Activated CD4-positive, alpha-beta T cell treated with anti-CD3 and anti-CD28 coated beads, Interleukin-2, amount 10 ng/mL, durations not matched to agents 24 days and 14 days (primary cell): Measurements from ENCODE around the gene BMPR2. TPM values are rescaled to one million over a fixed set of nuclear protein-coding genes. Genes with fewer than 3 reads are reported as not detected.

ENCODE experiments used
- DNase-seq: peaks from one replicate; pipeline ENCODE4 v3.0.0; 2022
- H3K27ac Mint-ChIP-seq: one replicate; pipeline ENCODE4 v1.8.0; 2022; ENCODE audit warnings: mild to moderate bottlenecking, mixed read lengths
- H3K27me3 Mint-ChIP-seq: one replicate; pipeline ENCODE4 v1.8.0; 2022; ENCODE audit warnings: mixed read lengths
- H3K36me3 Mint-ChIP-seq: one replicate; pipeline ENCODE4 v1.8.0; 2022; ENCODE audit warnings: low read depth, mild to moderate bottlenecking, mixed read lengths
- H3K4me1 Mint-ChIP-seq: one replicate; pipeline ENCODE4 v1.8.0; 2021; ENCODE audit warnings: mixed read lengths
- H3K4me3 Mint-ChIP-seq: one replicate; pipeline ENCODE4 v1.8.0; 2022; ENCODE audit warnings: mild to moderate bottlenecking, moderate library complexity, mixed read lengths
- H3K9me3 Mint-ChIP-seq: one replicate; pipeline ENCODE4 v1.8.0; 2021; ENCODE audit warnings: mixed read lengths
- intact Hi-C: fragments of 100-400 bp; cut with micrococcal nuclease; formaldehyde crosslinking; loops from one replicate; pipeline ENCODE4 v1.15.1; 2023
- total RNA-seq: library from RNA; stranded (reverse); gene quantifications from 2 replicates; pipeline ENCODE4 v1.2.3, GENCODE V29; 2022

BMPR2 gene
- total RNA-seq, 1 donor from 2014 or later: 6.3 TPM

DNA sequence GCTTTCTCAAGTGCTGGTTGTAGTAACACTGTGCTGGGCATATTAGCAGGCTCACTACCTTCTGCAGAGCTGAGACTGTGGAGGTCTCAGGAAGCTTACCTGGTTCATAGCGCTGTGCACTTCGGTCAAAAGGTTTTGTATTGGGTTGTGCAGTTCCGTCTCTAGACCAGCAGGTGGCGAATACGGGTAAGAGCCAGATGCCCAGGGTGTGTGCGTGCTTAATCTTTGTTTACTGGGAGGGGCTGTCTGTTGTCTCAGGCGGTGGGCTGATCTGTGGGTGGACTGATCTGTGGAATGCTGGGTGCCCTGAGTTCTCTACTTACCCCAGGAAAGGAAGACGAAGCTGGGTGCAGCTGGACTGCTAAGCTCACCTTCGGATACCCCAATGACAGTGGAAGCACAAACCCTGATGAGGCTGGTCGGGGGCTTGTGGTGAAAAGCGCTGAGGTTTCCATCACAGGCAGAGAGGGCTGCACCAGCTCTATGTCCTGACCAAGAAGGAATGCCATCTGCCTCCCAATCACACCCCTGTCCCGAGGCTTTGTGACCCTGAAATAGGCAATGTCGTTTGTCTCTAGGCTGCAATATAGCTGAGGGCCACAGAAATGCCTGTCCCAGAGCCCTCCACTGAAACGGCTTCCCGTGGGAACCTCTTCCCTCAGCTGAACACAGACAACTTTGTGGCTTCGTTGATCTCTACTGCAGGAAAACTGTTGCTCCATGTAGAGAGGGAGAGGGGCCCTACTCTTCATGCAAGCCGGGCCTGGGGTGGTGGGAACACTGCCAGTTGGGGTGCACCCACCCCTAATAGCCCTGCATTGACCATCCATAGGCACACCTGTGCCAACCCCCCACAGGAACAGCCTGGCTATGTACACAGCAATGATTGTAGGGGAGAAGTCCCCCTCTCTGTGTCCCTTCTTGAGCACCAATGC is 212.8 kb downstream of the BMPR2 start:
- peak; percentile 89 for DNase-seq
- H3K27ac Mint-ChIP-seq: peak overlapping the region; percentile 38
- intact Hi-C loops: loop anchor here (1.0 to 10.0 kb wide), 4 partner anchors 45 to 1228 kb away; partner anchors contain the start of gene FAM117B
- peaks cover 3% of the 10 kb centered on the region for H3K27me3 Mint-ChIP-seq
- no peaks in the 10 kb centered on the region for H3K9me3 Mint-ChIP-seq
- H3K4me3 Mint-ChIP-seq: no peak overlapping the region
- peaks cover 10% of the 10 kb centered on the region for H3K4me1 Mint-ChIP-seq
- H3K36me3 Mint-ChIP-seq: no peaks in the 10 kb centered on the region

DNA sequence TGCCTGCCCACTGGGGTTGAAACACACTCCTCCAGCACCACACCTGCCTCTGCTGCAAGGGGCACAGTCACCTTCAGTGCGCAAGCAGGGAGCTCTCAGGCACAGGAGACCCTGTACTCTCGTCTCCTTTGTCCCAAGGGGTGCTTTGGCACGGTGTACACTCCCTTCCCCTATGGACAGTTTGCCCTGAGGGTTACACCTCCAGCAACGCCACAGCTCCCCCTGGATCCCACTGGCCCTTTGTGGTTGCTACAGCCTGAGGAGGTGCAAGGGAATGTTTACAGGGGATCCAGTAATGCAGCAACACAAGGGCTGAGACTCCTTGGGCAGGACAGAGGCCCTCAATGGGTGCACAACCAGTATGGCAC is 213.4 kb downstream of the BMPR2 start:
- H3K27me3 Mint-ChIP-seq: peaks cover 3% of the 10 kb centered on the region

DNA sequence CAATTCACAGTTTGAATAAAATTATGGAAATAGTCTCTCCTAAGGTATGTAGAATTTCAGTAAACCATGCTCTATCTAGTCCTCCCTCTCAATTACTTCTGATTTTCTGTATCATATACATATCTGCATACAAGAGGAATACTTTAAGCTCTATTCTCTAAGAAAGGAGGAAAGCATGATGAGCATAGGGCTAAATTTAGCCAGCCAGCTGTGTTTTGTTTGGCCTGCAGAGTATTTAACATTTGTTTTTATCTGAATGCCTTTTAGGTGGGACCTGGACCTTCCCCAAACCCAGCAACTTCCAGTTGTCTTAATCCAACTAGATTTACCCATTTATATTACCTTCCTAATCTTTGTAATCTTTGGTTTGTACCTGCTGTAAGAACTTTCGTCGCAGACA is 216.4 kb downstream of the BMPR2 start:
- no peak for DNase-seq
- no peaks in the 10 kb centered on the region for H3K9me3 Mint-ChIP-seq
- peaks cover 3% of the 10 kb centered on the region for H3K27me3 Mint-ChIP-seq
- H3K4me1 Mint-ChIP-seq: peaks cover 10% of the 10 kb centered on the region
- H3K36me3 Mint-ChIP-seq: no peaks in the 10 kb centered on the region
- intact Hi-C loops: no loop called here
- H3K4me3 Mint-ChIP-seq: no peak overlapping the region
- no peak overlapping the region for H3K27ac Mint-ChIP-seq

More for the DNA sequence above, 213.4 kb downstream of the BMPR2 start:
- DNase-seq: no peak
- H3K4me1 Mint-ChIP-seq: peaks cover 10% of the 10 kb centered on the region
- H3K27ac Mint-ChIP-seq: no peak overlapping the region
- intact Hi-C loops: loop anchor here (5.0 to 10.0 kb wide), 2 partner anchors 175 to 1228 kb away; no protein-coding TSS in a partner anchor
- no peaks in the 10 kb centered on the region for H3K36me3 Mint-ChIP-seq
- H3K9me3 Mint-ChIP-seq: no peaks in the 10 kb centered on the region
- H3K4me3 Mint-ChIP-seq: no peak overlapping the region

DNA sequence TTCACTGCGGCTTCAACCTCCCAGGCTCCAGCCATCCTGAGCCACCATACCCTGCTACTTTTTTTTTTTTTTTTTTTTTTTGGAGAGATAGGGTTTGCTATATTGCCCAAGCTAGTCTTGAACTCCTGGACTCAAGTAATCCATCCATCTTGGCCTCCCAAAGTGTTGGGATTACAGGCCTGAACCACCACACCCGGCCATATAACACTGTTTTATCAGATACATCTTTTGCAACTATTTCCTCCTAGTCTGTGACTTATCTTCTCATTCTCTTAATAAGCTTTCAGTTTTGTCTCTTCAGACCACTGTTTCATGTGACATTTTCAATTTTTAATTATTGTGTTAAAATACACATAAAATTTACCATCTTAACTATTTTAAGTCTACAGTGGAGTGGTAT is 223.0 kb downstream of the BMPR2 start:
- Mint-ChIP-seq H3K9me3 (no peaks in the 10 kb centered on the region), H3K27me3 (no peaks in the 10 kb centered on the region), H3K4me3 (no peak overlapping the region), H3K27ac (no peak overlapping the region), H3K4me1 (peaks cover 3% of the 10 kb centered on the region), H3K36me3 (no peaks in the 10 kb centered on the region)
- no peak for DNase-seq
- intact Hi-C loops: no loop called here

DNA sequence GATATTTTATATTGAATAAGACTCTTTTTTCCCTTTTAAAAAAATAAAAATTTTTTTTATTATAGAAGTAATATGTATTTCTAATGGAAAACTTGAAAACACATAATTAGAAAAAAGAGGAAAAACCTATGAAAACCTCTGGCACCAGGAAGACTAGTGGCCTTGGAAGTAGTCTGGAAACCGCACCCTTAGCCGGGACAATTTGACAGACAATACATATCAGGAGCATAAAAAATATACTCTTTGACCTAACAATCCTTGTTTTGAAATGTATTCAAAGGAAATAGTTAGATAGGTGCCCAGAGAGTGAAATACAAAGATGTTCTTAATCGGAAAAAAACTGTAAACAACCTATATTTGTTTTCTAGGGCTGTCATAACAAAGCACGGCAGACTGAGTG is 223.8 kb downstream of the BMPR2 start:
- Mint-ChIP-seq H3K36me3 (no peaks in the 10 kb centered on the region), H3K4me3 (no peak overlapping the region), H3K27me3 (no peaks in the 10 kb centered on the region), H3K4me1 (peaks cover 3% of the 10 kb centered on the region), H3K27ac (no peak overlapping the region), H3K9me3 (no peaks in the 10 kb centered on the region)
- no peak for DNase-seq
- intact Hi-C loops: no loop called here

DNA sequence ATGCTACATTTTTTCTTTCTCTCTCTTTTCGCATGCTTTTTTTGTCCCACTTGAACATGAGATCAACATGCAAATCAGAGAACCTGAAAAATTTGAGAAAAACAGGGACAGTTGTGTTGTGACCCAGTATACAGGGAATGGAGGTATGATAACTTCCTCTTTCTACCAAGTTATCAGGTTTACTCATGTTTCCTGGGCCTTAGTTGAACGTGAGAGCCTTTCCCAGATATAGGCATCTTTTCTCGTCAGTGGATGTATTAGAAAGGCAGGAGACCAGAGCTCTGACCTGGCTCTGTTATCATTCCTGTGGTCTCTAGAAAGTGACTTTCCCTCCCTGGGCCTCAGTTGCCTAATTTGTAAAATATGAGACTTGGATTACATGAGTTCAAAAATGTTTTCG is 228.6 kb downstream of the BMPR2 start:
- no peak overlapping the region for H3K27ac Mint-ChIP-seq
- H3K9me3 Mint-ChIP-seq: peaks cover 3% of the 10 kb centered on the region
- DNase-seq: no peak
- no peaks in the 10 kb centered on the region for H3K27me3 Mint-ChIP-seq
- H3K4me3 Mint-ChIP-seq: no peak overlapping the region
- intact Hi-C loops: no loop called here
- H3K36me3 Mint-ChIP-seq: no peaks in the 10 kb centered on the region
- peaks cover 6% of the 10 kb centered on the region for H3K4me1 Mint-ChIP-seq

DNA sequence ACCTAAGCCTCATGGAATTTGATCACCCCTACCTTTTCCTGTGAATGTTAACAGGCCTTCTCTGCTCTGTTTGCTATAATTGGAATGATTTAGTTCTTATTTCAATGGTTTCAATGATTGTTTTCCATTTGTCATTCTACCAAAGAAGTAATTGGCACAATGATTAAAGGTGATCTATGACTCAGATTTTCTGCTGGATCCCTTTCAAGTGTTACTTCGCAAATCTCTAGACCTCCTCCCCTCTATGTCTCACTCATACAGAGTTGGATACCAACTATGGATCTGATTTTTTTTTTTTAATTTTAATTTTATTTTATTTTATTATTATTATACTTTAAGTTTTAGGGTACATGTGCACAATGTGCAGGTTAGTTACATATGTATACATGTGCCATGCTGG is 229.0 kb downstream of the BMPR2 start:
- intact Hi-C loops: no loop called here
- Mint-ChIP-seq H3K4me3 (no peak overlapping the region), H3K36me3 (no peaks in the 10 kb centered on the region), H3K27me3 (no peaks in the 10 kb centered on the region), H3K27ac (no peak overlapping the region), H3K9me3 (peaks cover 5% of the 10 kb centered on the region), H3K4me1 (peaks cover 10% of the 10 kb centered on the region)
- DNase-seq: no peak

DNA sequence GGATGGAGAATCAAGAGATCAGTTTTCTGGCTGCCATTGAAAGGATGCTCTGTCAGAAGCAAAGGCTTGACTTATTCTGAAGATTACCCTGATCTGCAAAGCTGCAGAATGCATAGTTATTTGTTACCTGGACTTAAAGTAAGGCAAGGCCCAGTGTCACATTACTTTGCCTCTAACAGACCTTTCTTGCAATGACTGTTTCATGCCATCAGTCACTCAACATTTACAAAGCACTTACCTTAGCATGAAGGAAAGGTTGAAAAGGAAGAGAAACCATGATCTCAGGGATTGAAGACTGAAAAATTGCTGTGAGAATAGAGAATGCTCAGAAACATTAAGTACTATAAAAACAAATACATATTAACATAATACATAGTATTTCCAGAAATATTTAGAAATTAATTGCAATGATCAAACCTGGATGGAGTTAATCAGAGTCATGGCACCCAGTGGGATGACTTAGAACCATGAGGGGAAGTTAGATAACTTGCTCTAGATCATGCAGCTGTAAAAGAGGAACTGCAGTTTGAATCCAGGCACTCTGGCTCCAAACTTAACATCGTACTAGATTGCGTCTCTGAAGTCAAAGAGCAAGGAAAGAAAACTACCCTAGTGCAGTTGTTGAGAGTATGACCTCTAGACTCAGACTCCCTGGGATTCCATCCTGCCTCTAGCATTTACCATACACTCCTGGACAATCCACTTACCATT is 232.2 kb downstream of the BMPR2 start:
- DNase-seq: no peak
- Mint-ChIP-seq H3K36me3 (no peaks in the 10 kb centered on the region), H3K27ac (no peak overlapping the region), H3K9me3 (peaks cover 5% of the 10 kb centered on the region), H3K27me3 (no peaks in the 10 kb centered on the region), H3K4me3 (no peak overlapping the region), H3K4me1 (peaks cover 7% of the 10 kb centered on the region)
- intact Hi-C loops: no loop called here

DNA sequence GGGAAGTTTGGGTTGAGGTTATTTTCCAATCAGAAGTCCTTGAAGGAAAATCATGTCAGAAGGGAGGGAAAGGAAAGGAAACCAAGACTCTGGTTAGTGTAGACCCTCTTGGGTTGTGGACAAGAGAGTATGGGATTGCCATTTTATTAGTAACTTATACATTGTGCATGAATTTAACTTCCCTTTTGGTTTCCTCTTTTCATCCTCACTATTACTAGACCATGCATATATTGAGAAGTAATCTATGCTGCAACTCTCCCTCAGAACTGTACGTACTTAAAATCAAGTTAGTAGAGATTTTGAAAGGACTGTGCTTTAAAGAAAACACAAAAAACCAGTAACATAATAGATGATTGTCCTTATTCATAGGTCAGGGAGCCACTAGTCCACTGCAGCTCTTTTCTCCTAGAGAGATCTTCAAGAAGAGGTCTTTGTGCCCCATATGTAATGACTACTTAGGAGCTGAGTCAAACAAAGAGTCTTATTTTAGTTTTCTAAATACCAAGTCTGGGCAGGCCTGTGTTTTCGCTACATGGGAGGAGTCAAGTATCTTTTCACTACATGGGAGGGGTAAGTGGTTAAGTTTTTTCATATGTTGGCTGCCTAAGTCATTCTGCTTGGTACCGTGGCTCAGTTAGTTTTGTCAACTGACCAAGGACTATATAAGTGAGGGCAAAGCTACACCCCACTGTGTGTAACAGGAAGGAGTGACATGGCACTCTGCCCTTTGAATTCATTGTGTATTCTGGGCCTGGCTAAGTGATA is 233.4 kb downstream of the BMPR2 start:
- intact Hi-C loops: no loop called here
- H3K9me3 Mint-ChIP-seq: peaks cover 5% of the 10 kb centered on the region
- no peaks in the 10 kb centered on the region for H3K27me3 Mint-ChIP-seq
- H3K4me3 Mint-ChIP-seq: no peak overlapping the region
- no peak overlapping the region for H3K27ac Mint-ChIP-seq
- no peaks in the 10 kb centered on the region for H3K36me3 Mint-ChIP-seq
- H3K4me1 Mint-ChIP-seq: peaks cover 7% of the 10 kb centered on the region
- no peak for DNase-seq

DNA sequence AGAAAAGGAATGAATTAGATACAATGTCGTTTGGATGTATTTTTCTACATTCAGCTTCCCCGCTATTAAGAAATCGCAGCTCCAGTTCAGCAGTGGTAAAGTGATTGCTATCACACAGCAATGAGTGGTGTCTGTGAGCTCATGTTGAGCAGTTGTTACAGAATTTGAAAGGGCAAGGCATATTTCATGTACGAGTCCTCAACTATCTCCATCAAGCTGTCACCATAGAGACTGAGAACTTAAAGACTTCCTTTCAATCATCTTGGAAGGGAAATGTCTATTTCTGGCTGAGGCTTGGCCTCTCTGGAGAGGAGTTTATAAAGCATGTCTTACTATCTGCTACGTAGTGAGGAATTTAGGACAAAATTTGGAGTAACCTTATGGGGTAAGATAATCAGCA is 234.3 kb downstream of the BMPR2 start:
- Mint-ChIP-seq H3K9me3 (peaks cover 5% of the 10 kb centered on the region), H3K36me3 (no peaks in the 10 kb centered on the region), H3K27me3 (no peaks in the 10 kb centered on the region)

DNA sequence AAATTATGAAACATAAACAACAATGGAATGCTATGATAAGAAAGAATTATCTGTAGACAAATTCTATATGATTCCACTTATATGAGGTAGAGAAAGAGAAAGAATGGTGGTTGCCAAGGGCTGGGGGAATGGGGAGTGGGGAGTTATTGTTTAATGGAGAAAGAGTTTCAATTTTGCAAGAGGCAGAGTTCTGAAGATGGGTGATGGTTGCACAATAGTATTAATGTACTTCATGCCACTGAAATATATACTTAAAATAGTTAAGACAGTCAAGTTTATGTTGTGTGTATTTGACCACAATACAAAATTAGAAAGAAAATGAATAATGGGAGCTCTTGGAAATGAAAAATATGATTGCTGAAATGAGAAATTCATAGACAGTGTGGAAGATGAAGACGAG is 236.0 kb downstream of the BMPR2 start:
- Mint-ChIP-seq H3K4me1 (peaks cover 7% of the 10 kb centered on the region), H3K27me3 (no peaks in the 10 kb centered on the region)
- intact Hi-C loops: no loop called here

More for the DNA sequence above, 234.3 kb downstream of the BMPR2 start:
- H3K4me3 Mint-ChIP-seq: no peak overlapping the region
- intact Hi-C loops: no loop called here
- peaks cover 7% of the 10 kb centered on the region for H3K4me1 Mint-ChIP-seq
- no peak overlapping the region for H3K27ac Mint-ChIP-seq
- no peak for DNase-seq

DNA sequence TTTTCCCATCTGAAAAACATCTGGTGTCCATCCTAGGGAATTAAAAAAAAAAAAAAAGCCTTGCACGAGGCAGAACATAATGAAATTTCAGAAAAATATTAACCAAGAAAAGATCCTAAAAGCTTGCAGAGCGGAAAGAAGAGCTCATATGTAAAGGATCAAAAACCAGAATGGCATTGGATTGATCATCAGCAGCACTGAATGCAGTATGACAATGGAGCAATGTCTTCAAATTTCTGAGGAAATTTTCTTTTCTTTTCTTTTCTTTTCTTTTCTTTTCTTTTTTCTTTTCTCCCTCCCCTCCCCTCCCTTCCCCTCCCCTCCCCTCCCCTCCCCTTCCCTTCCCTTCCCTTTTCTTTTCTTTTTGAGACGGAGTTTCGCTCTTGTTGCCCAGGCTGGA is 237.4 kb downstream of the BMPR2 start:
- Mint-ChIP-seq H3K27ac (no peak overlapping the region), H3K27me3 (no peaks in the 10 kb centered on the region), H3K36me3 (no peaks in the 10 kb centered on the region), H3K9me3 (peaks cover 5% of the 10 kb centered on the region), H3K4me3 (no peak overlapping the region), H3K4me1 (peaks cover 7% of the 10 kb centered on the region)
- intact Hi-C loops: no loop called here
- no peak for DNase-seq

More for the DNA sequence above, 236.0 kb downstream of the BMPR2 start:
- H3K4me3 Mint-ChIP-seq: no peak overlapping the region
- no peak for DNase-seq
- no peaks in the 10 kb centered on the region for H3K36me3 Mint-ChIP-seq
- no peak overlapping the region for H3K27ac Mint-ChIP-seq
- peaks cover 5% of the 10 kb centered on the region for H3K9me3 Mint-ChIP-seq
